ENCODE results near the gene RYR2. TPM values are rescaled to one million over a fixed set of nuclear protein-coding genes. Genes with fewer than 3 reads are reported as not detected.

The RYR2 gene
- total RNA-seq, 1 donor from 2014 or later: not detected

DNA sequence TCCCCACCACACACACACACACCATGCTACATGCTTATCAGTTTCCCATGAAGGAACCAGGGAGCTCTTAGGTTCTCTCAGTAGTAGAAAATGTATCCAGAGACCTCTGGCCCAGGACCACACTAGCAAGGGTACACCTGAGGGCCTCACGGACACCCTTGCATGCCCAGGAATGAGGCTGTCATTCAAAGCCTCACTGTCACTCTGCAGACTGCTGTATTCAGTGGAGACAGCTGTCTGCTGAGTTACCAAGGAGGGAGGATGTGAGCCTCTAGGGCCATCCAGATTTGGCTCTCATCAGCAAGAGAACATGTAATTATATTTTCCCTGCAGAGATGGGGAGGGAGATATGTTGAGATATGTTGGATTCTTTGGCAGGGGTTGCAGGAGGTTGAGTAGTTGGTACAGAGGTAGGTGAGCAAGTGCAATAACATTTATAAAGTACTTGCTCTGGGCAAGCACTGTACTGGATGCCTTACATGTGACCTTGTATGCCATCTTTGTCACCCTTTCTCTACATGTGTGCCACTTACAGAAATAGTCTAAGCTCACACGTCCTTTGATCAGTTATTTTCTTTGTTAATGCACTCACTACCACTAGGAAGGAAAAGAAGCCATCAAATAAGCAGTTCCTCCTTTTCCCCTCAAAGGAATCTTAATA lies 598.2 kb downstream of the RYR2 start:
- DNase-seq (ENCODE audit: low read depth, low spot score): no peak

DNA sequence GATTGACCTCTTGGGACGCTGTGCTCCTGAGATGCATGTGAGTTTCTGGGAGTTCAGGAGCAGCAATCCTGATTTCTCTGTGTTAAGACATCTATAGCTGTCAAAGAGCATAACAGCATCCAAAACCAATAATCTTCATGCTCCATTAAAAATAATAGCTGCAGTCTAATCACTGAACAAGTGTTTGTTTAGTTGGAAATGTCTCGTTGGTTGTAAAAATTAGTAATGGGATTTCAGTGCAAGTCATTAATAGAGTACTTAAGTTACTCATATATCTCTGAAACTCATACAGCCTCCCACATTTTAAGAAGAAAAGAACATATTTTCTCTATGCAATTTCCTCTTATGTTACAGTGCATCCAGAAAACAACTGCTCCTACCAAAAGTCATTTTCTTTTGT lies 599.0 kb downstream of the RYR2 start:
- DNase-seq (ENCODE audit: low read depth, low spot score): no peak

DNA sequence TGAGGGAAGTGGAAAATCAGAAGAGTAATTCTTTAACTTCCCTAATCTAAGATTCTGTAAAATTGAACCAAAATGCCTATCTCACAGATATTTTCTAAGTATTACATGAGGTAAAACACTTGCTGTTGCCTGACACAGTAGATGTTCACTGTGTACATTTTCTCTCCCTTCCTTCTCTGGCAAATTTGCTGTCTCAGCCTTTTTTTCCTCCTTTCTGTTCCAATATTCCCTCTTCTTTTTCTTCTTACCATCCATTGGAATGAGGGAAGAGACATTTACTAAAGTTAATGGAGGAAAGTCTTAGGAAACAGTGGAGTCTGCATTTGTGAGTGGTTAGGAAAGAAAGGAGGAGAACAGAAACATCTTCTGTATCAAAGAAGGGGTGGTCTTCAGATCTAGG lies 608.8 kb downstream of the RYR2 start:
- DNase-seq (ENCODE audit: low read depth, low spot score): no peak

DNA sequence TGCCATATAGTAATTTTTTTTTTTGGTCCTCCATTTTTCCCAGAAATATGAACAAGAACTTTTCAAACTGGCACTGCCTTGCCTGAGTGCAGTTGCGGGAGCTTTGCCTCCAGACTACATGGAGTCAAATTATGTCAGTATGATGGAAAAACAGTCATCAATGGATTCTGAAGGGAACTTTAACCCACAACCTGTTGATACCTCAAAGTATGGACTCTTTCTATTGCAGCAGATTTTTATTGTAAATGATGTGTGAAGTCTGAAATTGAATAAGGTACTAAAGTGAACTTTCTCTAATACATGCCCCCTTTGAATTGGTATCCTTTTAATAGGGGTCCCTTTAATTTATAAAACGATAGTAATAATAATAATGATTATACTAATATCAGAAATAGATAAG lies 613.8 kb downstream of the RYR2 start:
- no peak for DNase-seq (ENCODE audit: low read depth, low spot score)

DNA sequence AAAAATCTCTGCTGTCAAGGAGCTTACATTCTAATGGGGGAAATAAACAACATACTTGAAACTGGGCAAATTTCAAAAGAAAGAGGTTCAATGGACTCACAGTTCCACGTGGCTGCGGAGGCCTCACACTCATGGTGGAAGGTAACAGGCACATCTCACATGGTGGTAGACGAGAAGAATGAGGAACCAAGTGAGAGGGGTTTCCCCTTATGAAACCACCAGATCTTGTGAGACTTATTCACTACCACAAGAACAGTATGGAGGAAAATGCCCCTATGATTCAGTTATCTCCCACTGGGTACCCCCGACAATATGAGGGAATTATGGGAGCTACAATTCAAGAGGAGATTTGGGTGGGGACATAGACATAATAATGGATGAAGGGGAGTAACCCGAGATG lies 622.4 kb downstream of the RYR2 start:
- no peak for DNase-seq (ENCODE audit: low read depth, low spot score)

DNA sequence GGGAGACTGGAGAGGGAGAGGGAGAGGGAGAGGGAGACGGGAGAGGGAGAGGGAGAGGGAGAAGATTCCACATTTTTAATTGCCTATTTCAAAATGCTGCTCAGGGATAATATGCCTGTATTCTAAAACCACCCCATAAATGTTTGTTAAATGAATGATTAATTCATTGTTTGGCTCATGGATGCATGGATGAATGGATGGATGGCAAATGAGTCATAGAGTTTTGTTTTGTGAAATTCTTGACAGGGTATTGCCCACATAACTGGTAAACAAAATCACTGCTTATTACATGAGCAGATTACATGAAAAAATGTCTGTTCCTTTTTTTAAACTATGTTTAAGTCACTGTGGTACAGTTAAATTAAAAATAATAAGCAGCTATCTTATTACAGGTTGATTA lies 628.3 kb downstream of the RYR2 start:
- DNase-seq (ENCODE audit: low read depth, low spot score): no peak

DNA sequence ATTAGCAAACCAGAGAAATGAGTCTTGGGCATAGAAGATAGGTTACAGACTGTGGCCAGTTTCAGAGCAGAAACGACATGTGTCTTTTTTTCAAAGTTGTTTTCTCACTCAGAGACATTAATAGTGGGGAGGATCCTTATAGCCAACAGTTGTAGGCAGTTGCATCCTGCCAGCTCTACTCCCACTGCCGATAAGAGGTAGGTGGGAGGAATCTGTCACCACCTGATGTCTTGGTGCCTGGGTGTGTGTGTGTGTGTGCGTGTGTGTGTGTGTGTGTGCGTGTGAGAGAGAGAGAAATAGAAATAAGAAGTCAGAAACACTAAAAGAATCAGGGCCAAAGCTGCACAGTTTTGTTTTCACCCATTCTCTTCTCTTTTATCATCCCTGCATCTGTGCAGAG lies 629.3 kb downstream of the RYR2 start:
- DNase-seq (ENCODE audit: low read depth, low spot score): no peak

DNA sequence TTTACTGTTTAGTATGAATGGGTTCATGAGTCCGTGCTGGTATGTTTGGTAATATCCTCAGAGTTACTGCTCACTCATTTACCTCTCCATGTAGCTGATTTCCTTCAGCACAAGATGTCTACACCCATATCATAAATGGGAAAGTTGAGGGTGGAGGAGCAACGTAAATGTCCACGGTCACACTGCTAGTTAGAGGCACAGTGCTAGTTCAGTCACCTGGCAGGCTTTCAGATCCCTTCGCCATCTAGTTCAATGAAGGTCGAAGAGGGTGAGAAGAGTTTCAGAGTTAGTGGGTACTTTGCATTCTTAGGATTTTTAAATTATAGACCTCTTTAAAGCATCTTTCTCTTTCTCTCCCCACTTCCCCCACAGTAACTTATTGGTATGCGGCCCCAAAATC lies 630.0 kb downstream of the RYR2 start:
- no peak for DNase-seq (ENCODE audit: low read depth, low spot score)

DNA sequence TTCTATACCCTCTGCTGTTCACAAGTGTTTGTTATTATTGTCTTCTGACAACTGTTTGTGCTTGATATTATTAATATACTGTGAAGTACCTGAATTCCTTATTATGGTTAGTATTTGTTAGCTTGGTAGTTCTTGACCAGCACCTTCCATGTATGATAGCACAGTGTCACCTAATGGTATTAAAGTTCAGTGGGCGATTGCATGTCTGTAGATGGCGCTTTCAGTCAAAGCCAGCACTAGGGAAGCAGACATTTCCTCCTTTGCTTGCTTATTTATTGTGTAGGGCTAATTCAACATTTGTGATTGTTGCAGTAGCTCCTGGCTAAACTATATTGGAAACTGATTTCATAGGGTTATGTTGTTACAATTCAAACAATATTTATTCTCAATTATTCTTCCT lies 630.8 kb downstream of the RYR2 start:
- no peak for DNase-seq (ENCODE audit: low read depth, low spot score)

DNA sequence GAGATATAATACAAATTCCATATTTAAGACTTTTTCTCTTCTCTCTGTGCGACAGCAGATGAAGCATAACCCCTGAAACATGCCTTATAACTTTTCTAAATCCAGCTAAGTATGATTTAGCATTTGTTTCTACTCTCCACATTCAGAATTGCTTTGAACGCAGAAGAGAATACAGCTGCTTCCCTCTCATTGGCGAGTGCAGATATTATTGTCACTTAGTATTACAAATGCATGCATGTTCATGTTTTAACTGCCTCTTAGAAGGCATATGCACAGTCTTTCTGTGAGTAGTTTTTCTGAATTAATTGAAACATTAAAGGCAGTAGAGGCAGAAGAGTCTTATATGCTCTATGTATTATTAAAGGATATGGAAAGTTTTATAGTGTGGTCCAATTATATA lies 631.6 kb downstream of the RYR2 start:
- no peak for DNase-seq (ENCODE audit: low read depth, low spot score)

DNA sequence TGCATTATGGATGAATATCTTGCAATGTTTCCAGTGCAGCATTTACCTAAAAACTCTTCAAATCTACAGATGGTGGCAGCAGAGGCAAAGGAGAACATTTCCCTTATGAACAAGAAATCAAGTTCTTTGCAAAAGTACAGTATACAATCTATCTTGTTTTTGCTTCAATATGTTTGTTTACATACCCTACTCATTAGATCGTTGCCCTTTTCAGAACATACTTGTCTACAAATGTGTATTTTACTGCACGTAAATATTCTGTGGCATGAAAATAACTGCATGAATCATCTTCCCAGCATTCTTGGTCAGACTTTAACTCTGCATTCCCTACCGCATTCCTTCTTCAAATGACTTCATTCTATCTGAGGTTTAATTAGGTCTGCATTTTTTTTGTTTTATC lies 636.0 kb downstream of the RYR2 start:
- DNase-seq (ENCODE audit: low read depth, low spot score): no peak

DNA sequence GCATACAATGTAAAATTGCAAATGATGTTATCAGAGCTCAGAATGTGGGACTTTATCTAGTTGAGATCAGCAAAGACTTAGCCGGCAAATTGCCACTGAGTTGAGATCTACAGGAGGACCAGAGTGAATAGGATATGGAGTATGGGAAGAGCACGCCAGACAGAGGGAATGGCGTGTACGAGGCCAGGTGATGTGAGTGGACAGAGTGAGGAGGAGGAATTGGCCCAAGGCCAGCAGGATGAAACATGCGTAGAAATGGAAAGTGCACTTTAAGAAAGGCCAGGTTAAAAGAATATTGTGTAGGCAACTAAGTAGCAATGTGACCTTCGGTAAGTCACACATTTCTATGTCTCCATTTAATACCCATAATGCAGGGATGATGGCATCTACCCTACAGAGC lies 637.7 kb downstream of the RYR2 start:
- DNase-seq (ENCODE audit: low read depth, low spot score): no peak

DNA sequence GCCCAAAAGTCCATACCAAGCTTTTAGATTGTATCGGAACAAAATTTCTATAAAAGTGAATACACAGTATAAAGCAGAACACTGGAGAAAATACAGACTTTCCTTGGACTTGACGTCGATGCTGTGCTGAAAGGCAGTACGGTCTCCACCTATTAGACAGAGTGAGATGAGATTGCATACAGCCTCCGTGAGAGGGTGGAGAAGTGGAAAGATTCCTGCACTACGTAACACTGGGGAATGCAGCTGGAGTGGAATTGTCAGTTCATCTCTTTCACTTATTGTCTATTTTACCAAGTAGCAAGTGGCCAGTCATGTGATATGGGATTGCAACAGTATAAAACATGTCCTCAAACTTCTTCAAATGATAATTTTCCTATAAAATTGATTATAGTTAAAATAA lies 639.2 kb downstream of the RYR2 start:
- DNase-seq (ENCODE audit: low read depth, low spot score): no peak

DNA sequence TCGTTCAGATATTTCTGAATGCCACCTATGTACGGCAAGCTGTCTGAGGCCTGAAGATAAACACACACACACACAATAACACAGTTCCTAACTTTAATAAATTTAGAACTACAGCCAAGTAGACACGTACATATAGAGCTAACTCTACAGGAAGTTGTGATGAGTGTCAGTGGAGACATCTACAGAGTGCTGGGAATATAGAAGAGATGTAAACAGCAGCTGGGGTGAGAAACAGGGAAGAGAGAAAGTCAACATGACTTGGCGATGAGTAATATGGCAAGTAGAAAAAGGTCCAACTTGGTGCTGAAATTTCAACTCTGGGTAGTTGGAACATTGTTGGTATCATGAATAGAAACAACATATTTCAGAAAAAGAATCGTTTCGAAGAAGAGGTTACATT lies 642.3 kb downstream of the RYR2 start:
- DNase-seq (ENCODE audit: low read depth, low spot score): no peak

DNA sequence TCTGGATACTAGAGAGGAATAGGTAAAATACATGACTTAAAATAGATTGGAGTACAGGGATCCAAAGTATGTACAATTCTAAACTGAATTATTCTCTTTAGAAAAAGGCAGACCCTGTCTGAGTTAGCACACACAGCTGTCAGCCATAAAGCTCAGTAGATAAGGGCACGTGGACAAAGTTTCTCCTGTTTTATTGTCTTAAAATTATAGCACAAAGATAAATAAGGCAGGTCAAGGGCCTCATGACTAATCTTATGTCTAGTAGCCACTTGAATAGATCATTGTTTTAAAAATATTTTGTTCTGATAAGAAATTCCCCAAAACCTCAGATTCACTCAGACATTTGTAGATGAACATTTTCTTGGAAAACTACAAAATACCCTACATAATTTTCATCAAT lies 643.6 kb downstream of the RYR2 start:
- DNase-seq (ENCODE audit: low read depth, low spot score): no peak

DNA sequence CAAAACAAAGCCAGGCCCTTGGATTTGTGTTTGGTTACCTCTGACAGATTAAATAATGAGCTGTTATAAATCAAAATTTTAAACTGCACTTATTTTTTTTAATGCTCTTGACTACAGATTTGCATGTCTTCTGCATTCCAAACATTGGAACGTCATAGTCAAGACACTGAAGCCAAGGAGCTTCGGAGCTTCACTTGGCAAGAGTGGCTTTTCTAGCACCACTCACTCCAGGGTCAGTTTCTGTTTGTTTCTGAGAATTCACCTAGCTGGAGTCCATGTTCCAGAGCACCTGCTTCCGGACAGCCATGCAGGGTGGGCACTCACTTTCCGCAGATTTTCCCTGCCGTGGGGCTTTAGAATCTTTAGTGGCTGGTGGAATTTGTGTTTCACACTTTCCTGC lies 645.8 kb downstream of the RYR2 start:
- no peak for DNase-seq (ENCODE audit: low read depth, low spot score)

DNA sequence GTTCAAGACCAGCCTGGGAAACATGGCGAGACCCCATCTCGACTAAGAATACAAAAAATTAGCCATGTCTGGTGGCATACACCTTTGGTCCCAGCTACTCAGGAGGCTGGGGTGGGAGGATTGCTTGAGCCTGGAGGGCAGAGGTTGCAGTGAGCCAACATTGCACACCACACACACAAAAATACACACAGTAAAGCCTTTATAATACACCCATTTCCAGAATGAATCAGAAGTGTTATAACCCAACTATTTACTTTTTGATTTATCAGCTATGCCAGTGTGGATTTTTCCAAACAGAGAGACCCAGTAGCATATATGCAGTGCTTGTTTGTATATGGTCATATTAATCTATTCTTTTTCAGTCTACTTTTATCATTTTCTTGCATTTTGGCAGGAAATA lies 648.7 kb downstream of the RYR2 start:
- DNase-seq (ENCODE audit: low read depth, low spot score): no peak

DNA sequence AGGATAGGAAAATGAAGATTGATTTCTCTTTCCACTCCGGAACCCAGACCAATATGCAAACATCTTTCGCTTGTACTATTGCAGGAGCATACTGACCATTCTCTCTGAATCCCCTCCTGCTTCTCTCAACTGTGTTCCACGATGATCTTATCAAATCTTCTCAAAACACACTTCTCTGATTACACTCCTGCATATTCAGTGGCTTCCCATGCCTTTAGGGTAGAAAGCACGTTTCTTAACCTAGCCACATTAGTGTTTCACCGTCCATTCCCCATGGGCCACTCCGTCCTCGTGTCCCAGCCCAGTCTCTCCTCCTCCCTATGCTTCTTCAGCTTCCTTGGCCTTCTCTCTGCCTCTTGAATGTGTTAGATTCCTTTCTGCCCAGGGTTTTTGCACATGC lies 650.3 kb downstream of the RYR2 start:
- DNase-seq (ENCODE audit: low read depth, low spot score): no peak

DNA sequence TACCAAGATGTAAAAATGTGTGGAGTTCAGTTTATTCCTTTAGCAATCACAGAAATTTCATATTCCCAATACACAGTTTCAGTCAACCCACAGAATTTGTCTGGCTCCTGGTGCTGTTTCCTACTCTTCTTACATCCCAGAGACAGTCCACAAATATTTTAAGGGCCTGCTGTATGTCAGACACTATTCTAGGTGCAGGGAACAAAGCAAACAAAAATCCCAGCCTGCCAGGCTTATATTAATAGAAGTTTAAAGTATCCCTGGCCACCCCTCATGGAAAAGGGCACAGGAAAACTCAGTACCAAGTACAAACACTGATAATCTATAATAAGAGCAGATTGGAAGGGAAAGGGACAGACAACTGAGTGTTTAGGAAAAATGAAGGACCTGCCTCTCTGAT lies 653.9 kb downstream of the RYR2 start:
- no peak for DNase-seq (ENCODE audit: low read depth, low spot score)

DNA sequence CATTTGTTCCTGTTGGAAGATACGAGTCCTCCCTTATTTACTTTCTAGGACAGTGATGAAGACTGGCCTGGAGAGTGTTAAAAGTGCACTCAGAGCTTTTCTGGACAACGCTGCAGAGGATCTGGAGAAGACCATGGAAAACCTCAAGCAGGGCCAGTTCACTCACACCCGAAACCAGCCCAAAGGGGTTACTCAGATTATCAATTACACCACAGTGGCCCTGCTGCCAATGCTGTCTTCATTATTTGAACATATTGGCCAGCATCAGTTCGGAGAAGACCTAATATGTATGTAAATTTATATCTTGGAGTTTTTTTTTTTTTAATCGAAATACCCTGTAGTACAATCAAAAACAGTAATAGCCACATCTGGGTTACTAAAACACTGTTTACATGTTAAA lies 658.2 kb downstream of the RYR2 start:
- no peak for DNase-seq (ENCODE audit: low read depth, low spot score)

DNA sequence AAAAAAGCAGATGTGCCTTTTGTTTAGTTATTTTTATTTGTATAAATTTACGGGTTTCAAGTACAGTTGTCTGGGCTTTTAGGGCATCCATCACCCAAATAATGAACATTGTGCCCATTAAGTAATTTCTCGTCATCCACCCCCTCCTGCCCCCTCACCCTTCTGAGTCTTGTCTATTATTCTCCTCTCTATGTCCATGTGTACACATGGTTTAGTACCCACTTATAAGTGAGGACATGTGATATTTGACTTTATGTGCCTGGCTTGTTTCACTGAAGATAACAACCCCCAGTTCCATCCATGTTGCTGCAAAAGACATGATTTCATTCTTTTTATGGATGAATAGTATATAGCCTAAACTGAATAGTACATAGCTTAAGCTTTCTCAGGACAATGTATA lies 659.5 kb downstream of the RYR2 start:
- no peak for DNase-seq (ENCODE audit: low read depth, low spot score)

DNA sequence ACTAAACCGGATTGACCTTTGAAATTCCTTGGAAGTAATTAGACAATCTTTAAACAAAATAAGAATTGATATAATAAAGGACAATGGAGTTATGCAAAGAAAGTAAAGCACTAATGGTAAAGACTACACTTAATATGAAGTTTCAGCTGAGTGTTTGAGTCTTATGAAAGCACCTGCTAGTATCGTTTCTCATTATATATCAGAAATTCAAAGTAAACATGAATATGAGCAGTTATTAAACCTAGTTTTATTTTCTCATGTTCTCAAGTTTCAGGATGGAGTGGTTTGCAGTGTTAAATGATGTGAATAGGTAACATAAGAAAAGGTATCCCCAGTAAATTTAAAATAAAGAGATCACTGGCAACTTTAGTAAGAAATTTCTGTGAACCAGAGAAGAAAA lies 660.2 kb downstream of the RYR2 start:
- no peak for DNase-seq (ENCODE audit: low read depth, low spot score)

DNA sequence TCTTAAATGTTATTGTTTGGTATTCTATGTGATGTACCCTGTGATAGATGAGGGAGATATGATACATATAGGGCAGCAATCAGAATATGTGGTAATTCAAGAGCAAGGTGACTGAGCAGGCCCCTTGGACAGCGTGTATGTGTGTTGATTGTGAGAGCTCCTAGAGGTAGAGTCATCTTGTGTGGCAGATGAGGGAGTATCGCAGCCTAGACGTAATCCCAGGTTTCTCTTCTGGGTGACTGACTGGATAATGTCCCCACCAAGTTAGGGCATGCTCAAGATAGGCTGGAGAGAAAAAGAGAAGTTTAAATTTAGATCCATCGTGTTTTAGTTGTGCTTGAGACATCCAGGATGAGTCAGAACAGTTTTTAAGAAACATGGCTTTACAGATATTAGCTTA lies 663.5 kb downstream of the RYR2 start:
- DNase-seq (ENCODE audit: low read depth, low spot score): no peak

DNA sequence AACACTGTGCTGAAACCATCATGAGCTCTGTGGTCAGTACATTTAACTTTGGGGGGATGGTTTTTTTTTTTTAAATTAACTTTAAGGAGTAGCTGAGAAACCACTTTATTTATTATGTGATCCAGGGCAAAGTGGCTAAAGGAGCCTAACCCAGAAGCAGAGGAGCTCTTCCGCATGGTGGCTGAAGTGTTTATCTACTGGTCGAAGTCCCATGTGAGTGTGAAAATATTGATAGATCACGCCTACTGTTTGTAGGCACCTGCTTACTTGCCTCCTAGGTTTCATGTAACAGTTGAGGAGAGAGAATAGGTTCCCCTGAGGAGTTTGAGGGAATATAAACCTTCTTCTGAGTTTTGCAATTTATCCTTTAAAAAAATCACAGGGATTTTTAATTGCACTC lies 667.4 kb downstream of the RYR2 start:
- DNase-seq (ENCODE audit: low read depth, low spot score): no peak
